Astrocyte of the cerebellum (primary cell): ENCODE results near the gene SNRPN.
"Not testable (repeated sequence)": the region's sequence is repeated elsewhere in the genome, so short reads cannot be mapped to it uniquely, and the experiment has no call there.

ENCODE experiments used
- DNase-seq: peaks from one replicate; pipeline ENCODE4 v3.0.0-alpha.2; 2011; ENCODE audit warnings: low read depth
- H3K4me3 ChIP-seq: 2 replicates; pipeline ENCODE4 v1.5.1; 2011; ENCODE audit warnings: mild to moderate bottlenecking, low read depth, low read length, moderate library complexity
- in situ Hi-C: cut with HindIII; loops from 2 replicates; pipeline ENCODE4 v1.10.0; 2017; ENCODE audit warnings: low sequenced_read_pairs
- TF ChIP-seq, protein P1 (sequence below): IDR thresholded peaks from 2 replicates; pipeline ENCODE4 v1.5.1; 2012; ENCODE audit warnings: low read length, low read depth, moderate library complexity, mild to moderate bottlenecking; ENCODE audit errors: missing control alignments

SNRPN gene

GRCh38 chr15:24971052-24971451 lies 16.3 kb downstream of the SNRPN start:
- in situ Hi-C loops: loop anchor here (25.0 kb wide), 2 partner anchors 141 to 466 kb away; partner anchors contain the start of gene UBE3A

DNA sequence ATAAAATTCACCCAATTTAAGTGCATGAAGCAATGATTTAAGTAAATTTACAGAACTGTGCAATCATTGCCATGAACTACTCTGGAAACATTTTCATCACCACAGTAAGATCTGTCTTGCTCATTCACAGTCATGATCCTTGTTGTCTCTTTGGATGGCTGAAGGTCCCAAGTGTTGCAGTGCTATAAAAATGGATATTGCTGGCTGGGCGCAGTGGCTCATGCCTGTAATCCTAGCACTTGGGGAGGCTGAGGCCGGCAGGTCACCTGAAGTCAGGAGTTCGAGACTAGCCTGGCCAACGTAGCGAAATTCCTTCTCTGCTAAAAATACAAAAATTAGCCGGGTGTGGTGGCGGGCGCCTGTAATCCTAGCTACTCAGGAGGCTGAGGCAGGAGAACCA lies 17.0 kb downstream of the SNRPN start:
- in situ Hi-C loops: loop anchor here (25.0 kb wide), 2 partner anchors 141 to 466 kb away; partner anchors contain the start of gene UBE3A
- DNase-seq: no peak
- H3K4me3 ChIP-seq: no peak overlapping the region

More at GRCh38 chr15:24971052-24971451, 16.3 kb downstream of the SNRPN start:
- no peak overlapping the region for H3K4me3 ChIP-seq
- no peak for DNase-seq
- TF ChIP-seq, protein P1, sequence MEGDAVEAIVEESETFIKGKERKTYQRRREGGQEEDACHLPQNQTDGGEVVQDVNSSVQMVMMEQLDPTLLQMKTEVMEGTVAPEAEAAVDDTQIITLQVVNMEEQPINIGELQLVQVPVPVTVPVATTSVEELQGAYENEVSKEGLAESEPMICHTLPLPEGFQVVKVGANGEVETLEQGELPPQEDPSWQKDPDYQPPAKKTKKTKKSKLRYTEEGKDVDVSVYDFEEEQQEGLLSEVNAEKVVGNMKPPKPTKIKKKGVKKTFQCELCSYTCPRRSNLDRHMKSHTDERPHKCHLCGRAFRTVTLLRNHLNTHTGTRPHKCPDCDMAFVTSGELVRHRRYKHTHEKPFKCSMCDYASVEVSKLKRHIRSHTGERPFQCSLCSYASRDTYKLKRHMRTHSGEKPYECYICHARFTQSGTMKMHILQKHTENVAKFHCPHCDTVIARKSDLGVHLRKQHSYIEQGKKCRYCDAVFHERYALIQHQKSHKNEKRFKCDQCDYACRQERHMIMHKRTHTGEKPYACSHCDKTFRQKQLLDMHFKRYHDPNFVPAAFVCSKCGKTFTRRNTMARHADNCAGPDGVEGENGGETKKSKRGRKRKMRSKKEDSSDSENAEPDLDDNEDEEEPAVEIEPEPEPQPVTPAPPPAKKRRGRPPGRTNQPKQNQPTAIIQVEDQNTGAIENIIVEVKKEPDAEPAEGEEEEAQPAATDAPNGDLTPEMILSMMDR: no peak

DNA sequence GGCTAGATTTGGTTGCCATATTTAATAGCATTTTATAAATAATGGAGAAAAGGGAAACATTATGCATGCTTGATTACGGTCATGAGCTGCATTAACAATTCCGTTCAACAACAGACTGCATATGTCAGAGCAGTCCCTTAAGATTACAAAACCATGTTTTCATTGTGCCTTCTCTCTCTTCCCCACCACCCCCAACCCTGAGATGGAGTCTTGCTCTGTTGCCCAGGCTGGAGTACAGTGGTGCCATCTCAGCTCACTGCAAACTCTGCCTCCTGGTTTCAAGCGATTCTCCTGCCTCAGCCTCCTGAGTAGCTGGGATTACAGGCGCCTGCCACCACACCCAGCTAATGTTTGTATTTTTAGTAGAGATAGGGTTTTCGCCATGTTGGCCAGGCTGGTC lies 17.9 kb downstream of the SNRPN start:
- in situ Hi-C loops: loop anchor here (25.0 kb wide), 2 partner anchors 140 to 465 kb away; partner anchors contain the start of gene UBE3A
- H3K4me3 ChIP-seq, DNase-seq: not testable (repeated sequence)

More for the DNA sequence above, 17.0 kb downstream of the SNRPN start:
- TF ChIP-seq, protein P1: no peak

- in situ Hi-C loops: no loop called here
- TF ChIP-seq, protein P1: no peak
- H3K4me3 ChIP-seq: no peak overlapping the region
- DNase-seq: no peak
Observed at GRCh38 chr15:24976932-24977331, 22.1 kb downstream of the SNRPN start.

- in situ Hi-C loops: no loop called here
- H3K4me3 ChIP-seq: no peak overlapping the region
- TF ChIP-seq, protein P1: no peak
- DNase-seq: no peak
Observed at GRCh38 chr15:24977686-24978085, 22.9 kb downstream of the SNRPN start.

- TF ChIP-seq, protein P1: no peak
- no peak for DNase-seq
Observed at GRCh38 chr15:24985224-24985623, 30.4 kb downstream of the SNRPN start.

DNA sequence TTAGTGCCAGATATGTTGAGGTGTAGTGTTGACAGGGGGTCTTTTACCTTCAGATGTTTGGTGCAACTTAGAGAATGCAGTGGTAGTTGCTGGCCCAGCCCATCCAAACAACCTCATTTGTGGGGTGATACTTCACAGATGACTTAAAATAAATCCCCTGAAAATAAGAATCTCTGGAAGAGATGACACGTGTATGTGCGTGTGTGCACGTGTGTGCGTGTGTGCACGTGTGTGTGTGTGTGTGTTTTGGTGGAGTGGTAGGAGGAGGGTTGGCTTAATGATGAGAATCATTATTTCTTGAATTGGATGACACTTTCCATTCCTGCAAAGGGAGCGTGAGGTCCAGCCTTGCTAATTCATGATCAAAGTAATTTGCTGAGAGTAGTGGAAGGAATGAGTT lies 31.9 kb downstream of the SNRPN start:
- no peak overlapping the region for H3K4me3 ChIP-seq
- no peak for DNase-seq
- TF ChIP-seq, protein P1: no peak
- in situ Hi-C loops: no loop called here

More at GRCh38 chr15:24985224-24985623, 30.4 kb downstream of the SNRPN start:
- no peak overlapping the region for H3K4me3 ChIP-seq
- in situ Hi-C loops: no loop called here
